NCI-H1105 (cell line): Measurements from ENCODE around the gene RTKN.

Source experiments
- DNase-seq: peaks from one replicate; lab custom pipeline; 2025; lab: John Stamatoyannopoulos, UW

Gene RTKN

DNA sequence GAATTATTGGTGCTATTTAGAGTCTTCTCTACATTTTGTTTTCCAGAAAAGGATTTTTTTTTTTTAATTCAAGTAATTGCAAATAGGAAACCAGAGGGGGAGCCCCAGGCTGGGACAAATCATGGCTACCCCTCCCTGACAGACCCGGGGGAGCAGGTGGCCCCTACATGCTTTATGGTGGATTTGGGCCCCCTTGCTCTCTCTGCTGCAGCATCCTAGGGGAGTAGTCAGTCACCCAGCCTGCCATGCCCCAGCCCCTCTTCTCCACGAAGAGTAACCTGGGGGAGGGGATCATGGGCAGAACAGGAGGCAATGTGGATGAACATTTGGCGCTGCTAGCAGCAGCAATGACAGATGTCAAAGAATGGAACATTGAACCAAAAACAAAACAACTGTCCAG is 25.0 kb downstream of the RTKN start:
- DNase-seq = no peak

DNA sequence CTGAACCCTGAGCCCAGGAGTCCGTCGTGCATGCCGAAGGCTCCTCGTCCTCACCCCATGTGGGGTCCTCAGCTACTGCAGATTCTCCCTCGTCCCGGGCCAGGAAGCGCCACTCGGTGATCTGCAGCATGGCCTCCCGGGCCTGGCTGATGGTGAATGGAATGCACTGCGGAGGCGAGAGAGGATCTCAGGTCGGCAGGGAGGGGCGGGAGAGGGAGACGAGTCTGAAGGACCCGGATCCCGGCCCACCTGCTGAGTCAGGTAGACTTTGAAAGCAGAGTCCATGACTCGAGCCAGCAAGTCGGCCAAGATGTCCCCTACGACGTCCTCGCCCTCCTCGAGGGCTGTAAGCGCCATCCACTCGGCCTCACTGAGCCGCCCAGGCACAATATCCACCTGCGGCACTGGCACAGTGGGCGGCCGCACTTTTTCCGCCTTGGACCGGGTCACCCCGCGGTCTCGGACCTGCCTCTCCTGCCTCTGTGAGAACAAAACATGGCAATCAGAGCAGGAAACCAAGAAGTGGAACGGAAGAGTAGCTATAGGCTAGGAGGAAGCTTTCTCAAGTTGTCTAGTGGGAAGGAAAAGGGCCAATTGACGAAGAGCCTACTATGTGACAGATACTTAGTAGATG is 25.9 kb downstream of the RTKN start:
- no peak for DNase-seq

DNA sequence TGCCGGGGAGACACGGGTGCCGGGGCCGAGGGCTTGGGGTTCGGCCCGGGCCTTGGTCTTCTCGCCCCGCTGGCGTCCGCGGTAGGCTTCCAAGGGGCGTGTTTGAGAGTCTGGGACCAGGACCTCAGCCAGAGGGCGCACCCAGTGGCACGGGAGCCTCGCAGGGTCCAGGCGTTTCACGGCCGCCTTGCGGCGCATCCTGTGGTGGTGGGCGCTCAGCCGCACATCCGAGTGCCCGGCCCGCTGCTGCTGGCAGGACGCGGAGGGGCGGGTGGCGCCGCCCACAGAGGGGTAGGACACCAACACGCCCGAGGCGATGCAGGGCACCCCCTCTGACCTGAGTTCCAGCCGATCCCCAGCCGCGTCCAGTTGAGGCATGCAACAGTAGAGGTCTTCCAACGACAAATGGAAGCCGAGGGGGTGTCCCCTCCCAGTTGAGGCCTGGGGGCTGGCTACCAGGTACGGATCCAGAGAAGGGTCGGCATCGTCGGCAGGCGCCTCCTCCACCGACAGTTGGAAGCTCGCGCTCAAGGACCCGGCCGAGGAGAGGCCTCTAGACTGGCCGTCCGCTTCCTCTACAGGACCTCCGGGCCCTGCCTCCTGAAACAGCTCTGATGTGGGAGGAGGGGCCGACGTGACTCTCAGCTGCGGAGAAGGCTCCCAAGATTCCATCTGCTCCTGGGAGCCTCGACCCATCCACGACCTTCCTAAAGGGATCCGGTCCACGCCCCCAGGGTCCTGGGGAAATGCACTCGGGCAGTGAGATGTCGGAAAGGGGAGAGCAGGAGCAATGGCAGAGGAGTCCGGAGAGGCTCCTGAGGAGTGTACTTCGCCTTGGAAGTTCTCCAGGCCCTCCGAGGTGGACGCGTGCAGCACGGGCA is 26.6 kb downstream of the RTKN start:
- peak; percentile 33 for DNase-seq

DNA sequence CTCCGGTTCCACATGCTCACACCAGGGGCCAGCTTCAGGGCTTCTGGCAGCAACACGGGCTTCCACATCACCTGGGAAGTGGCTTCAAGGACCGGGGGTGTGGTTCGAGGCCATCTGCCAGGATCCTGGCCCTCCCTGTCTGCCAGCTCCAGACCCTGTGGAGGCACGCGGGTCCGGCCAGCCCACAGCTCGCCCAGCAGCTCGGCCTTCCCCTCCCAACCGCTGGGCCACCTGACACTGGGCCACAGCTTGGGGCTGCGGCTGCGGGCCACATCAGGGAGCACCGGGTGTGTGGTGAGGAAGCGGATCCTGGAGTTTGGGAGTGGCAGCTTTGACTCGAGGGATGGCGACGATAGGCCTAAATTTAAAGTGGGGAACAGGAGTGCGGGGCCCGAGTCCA is 27.3 kb downstream of the RTKN start:
- no peak for DNase-seq

DNA sequence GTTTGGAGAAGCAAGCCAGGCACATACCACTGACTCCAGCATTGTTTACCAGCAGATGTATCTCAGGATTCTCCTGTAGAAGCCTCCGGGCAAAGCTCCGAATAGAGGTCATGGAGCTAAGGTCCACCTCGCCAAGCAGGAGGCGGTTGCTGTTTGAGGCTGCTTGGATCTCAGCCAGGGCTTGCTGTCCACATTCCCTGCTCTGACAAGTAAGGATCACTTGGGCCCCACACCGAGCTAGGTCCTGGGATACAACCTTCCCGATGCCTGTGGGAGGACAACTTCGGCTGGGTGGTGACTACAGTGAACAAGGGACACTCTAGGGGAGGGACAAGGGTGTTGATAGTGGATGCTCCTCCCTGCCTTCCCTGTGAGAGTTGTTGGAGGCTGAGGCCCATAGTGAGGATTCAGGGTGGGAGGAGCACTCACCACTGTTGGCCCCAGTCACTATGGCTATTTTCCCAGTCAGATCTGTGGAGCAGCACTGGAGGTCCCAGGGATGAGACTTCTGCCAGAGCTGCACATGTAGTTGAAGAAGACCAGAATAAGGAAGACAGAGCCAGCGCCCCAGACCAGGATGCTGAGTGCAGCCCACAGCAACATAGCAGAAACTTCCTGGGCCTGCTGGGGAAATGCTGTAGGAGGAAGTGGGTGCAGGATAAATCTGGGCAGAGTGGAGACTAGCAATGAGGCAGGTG is 28.6 kb downstream of the RTKN start:
- DNase-seq = no peak

DNA sequence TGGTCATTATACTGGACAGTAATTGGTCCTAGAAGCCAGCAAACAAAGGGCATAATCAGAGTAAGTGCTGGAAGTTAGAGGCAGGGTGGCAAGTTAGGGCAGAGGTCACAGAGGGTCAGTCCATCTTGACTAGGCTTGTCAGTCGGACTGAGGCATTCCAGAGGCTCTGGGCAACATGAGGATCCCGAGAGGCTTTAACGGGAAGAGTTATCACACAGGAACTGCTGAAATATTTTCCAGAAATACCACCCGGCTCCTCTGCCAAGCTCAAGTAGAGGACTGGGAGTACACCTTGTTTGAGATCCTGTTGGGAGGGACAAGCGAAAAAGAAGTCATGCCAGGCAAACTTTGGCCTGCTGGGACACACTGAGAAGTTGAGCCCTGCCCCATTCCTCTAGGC is 34.1 kb downstream of the RTKN start:
- no peak for DNase-seq

DNA sequence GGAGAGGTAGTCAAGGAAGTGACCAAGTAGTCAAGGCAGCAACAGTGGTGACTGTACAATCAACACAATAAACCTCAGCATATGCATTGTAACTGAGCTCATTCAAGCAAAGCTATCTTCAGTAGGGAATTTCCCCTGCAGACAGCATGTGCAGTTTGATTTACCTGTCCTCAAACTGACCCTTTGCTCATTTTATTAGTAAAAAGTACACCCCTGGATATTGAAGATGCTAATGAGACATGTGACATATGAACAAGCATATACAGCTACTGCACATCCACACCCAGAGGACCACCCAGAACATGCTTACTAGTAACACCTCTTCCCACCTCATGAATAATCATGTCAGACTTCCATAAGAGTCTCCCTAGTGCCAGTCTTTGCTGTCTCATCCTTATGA is 35.7 kb downstream of the RTKN start:
- DNase-seq = no peak

DNA sequence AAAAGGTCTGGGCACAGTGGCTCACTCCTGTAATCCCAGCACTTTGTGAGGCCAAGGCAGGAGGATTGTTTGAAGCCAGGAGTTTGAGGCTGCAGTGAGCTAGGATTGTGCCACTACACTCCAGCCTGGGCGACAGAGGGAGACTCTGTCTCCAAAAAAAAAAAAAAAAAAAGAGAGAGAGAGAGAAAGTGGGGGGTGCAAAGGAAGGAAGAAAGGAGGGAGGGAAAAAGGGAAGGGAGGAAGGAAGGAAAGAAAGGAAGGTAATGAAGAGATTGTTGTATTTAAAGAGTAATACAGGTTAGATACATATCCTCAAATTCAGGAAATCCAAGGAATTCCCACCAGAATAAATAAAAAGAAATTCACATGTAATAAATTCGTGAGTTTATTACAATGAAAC is 39.8 kb downstream of the RTKN start:
- DNase-seq = no peak

DNA sequence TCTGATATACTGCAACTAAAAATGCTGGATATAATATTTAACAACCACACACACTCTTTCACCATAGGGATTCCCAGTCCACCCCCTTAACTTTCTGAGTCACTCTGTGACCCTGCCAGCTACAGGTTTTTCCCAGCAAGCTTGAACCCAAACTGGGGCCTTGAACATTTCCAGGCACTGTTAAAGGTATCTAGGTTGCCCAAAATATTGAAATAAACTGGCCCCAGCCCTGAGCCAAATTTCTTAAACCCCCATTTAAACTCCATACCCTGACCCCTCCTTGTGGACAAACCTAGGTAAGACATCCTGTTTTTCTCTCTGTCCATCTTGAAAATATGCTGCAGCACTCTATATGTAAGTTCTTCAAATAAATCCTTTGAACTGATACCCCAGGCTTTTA is 42.0 kb downstream of the RTKN start:
- DNase-seq = no peak

DNA sequence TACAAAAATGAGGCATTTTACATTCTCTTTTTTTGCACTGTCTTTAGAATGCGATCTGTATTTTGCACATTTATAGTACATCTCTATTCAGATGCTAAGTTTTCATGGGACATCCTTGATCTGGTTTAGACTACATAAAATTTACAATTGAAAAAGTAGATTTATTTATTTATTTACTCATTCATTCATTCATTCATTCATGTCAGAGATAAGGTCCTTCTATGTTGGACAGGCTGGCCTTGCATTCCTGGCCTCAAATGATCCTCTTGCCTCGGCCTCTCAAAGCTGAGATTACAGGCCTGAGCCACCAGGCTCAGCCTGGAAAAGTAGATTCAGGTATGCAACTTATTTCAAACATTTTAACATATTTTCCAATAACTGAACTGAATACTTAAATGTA is 45.6 kb downstream of the RTKN start:
- DNase-seq = no peak

DNA sequence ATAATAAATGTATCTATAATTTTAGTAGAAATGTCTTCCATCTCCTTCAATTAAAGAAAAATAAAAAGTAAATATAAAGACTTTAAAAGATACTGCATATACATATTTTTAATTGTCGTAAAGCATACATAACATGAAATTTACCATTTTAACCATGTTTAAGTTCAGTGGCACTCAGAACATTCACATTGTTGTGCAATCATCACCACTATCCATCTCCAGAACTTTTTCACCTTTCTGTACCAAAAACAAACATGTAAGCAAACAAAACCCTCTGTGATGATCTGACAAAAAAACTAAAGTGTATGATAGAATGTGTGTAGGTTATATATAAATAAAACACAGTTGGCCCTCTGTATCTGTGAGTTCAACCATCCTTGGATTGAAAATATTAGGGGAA is 48.2 kb downstream of the RTKN start:
- no peak for DNase-seq

DNA sequence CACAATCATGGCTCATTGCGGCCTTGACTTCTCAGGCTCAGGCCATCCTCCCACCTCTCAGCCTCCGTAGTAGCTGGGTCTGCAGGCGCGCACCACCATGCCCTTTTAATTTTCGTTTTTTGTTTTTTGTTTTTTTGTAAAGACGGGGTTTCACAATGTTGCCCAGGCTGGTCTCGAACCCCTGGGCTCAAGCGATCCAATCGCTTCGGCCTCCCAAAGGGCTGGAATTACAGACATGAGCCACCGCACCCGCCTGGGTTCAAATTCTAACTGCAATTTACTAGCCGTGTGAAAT is 49.3 kb downstream of the RTKN start:
- no peak for DNase-seq

DNA sequence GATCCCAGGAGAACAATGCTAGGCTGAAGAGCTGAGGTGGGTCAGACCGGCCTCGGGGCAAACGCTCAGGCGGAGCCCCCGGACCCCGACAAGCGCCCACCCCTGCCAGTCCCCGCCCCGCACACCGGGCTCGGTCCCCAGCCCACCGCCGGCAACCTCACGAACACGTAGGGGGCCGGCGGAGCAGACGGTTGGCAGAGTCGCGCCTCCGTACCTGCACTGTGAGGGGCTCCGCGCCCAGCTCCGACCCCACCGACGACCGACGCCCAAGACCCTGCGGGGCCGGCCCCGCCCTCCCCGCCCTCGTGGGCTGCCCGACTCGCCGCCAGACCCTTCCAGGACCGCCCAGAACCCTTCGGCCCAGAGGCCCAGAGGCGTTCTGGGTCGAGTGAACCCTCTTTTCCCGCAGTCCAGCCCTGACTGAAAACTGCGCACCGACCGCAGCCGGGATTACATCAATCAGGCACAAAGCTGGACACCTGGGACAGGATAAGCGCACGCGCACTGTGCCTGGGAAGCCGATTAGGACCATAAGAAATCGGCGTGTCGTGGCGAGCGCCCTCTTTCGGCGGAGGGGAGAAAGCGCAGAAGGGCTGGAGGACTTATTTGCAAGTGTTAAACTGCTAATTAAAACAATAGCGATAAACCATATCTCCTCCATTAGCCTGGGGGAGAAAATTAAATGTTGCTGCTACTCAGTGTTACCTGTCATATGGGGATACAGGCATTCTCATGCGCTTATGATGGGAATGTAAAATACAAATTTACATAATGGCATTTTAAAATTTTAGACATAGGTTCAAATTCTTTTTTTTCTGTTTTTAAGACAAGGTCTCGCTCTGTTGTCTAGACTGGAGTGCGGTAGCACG is 49.9 kb downstream of the RTKN start:
- DNase-seq = peak; percentile 83

DNA sequence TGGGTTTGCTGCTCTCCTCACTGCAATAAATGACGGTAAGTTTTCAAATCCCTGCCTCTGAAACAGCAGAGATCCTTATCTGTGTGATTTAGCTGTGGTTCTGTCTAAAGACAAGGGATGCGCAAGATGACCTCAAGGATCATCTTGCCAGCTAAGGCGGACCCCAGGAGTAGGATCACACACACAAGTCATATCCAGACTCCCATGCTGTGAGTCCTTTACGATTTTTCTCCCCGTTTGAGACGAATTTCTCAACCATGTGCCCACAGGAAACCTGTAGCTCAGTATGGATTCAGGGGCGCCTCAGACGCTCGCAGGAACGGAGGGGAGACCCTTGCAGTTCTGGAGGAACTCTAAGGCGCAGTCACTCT is 50.5 kb downstream of the RTKN start:
- DNase-seq = no peak

DNA sequence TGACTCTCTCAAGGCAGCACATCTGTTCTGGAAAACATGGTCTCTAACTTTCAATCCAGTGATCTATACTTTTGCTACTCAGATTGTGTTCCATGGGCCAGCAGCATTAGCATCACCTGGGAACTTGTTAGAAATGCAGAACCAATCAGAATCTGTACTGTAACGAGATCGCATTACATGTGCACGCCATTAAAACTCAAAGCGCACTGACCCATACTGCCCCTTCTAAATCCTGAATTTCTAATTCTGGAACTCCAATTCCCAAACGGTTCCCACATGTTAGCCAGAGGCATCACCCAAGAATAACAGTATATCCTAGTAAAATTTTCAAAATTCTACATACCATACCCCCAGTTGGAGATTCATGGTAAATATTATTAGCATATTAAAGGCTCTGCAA is 51.1 kb downstream of the RTKN start:
- no peak for DNase-seq

DNA sequence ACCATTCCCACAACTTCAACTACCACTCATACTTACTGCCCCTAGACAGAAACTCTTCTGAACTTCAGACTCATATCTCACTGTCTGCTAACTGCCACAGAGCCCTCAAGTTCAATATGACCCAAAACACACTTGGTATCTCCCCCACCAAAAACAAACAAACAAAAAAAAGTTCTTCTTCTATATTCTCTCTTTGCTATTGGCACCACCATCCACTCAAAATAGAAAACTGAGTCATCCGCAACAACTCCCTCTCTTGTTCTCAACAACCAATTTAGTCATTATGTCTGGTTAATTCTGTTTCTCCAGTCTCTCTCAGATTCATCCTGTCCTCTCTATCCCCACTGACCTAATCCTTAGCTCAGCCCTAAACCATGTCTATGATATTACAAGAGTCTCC is 54.4 kb downstream of the RTKN start:
- DNase-seq = no peak

DNA sequence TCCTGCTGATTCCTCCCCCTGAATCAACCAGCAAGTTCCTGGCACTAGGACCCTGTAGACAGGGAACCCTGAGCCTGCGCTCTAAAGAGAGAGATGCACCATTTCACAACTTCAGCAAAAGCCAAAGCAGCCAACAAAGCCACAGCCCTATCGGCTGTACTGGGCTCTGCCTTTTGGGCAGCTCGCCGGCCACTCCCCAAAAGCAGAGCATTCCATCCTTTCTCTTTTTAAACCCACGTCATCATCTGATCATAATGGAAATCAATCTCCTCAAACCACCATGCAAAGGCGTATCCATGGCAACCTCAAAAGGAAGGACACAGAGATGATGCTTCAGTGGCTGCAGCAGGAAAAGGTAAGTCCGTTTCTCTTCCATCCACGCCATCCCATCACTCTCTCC is 56.3 kb downstream of the RTKN start:
- DNase-seq = no peak

DNA sequence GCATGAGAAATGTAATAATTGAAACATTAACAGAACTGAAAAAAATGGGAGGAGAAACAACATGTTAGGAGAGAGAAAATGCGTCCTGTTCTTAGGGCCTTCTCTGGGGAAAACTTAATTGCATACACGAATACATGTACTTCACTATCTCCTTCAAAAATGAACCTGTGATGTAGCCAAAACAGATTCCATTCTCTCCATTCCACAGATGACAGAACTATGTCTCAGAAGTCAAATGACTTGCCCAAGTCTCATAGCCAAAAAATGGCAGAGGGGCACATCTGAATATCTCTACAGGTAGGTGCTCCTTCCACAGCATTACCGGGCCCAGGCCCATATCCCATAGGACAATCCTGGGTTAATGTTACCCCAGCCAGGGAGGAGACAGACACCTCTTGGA is 57.7 kb downstream of the RTKN start:
- no peak for DNase-seq

DNA sequence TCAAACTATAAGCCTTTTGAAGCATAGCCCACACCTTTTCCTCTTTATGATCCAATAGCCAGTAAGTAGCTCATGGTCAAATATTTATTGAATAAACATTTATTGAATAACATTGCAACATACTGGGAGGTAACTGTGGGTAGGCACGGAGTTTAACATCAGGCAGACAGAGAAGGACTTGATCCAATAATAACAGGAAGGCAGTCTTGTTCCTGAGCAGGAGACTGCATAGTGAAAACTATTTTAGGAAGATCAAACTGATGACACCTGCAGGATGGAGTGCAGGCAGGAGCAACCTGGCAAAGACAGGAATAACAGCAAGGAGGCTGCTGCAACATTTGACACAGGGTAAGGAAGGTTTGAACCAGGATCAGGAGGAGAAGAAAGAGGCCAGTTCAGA is 58.5 kb downstream of the RTKN start:
- DNase-seq = no peak

DNA sequence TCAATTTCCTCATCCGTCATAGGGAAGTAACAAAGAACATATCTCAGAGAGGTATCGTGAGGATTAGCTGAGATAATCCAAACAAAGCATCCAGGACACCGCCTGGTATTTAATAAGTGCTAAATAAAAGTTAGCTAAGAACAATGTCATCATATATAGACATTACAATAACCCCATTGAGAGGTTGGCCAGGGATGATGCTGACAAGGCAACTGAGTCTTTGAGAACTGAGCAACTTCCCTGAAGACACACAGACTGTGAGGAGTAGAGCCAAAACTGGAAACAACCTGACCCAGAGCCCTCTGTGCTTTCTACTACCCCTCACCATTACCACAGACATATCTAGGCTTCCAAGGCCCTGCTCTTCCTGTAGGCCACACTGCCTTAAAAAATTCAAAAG is 60.0 kb downstream of the RTKN start:
- DNase-seq = no peak

DNA sequence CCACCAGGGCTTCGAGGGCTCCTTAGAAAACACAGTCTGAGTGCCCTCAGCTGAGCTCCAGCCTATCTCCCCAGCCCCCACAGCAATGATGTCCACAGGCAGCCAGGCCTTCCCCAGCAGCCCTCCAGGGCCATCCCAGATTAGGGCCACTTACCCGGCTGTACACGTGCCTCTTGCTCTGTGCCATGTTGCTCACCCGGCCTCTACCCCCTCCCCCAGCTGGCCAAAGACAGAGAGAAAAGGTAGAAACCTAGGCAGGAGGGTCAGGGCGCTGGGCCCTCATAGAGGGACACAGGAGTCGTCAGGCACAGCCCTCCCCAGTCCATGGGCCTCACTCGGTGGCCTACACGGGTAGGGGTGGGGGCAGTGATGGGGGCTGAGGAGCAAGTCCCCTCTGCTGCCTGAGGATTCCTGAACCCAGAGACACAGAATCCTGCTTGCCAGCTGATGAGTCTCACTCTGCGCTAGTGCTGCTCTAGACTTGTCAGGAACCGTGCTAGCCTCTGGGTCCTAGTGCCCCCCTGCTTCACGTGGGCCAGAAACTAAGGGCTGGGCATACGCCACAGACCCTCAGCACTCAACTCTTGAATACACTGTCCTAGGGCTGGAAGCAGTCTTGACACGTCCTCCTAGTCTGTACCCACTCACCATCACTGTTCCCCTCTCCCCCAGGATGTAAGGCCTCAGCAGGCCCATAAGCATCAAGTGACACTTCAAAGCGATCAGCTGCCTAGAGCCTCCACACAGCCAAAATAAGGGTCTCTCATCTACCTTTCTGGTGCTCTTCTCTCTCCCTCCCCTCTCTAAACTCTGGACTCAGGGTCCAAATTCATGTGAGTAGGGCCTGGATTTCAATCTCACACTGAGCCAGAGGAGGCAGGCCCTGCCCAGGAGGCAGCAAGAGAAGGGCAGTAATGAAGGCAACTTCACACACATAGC is 61.6 kb downstream of the RTKN start, which contains the start of gene DCTN1:
Gene DCTN1, minus strand, starts transcription at position 461 of the 939 bp plus-strand sequence. Its CDS starts 274 bp downstream, at position 187.
- no peak for DNase-seq
